NAMALWA (cell line): ENCODE data around the gene HDAC5.
"Not testable (repeated sequence)": the region's sequence is repeated elsewhere in the genome, so short reads cannot be mapped to it uniquely, and the experiment has no call there.

ENCODE experiments used
- DNase-seq: peaks from one replicate; pipeline ENCODE4 v3.0.0-alpha.2; 2015; ENCODE audit warnings: low spot score

Gene HDAC5

GRCh38 chr17:44066204-44066930, 57.1 kb downstream of the HDAC5 start, which contains the start of gene LSM12:
Gene LSM12 (minus strand): TSS chr17:44066671. CDS start chr17:44066587, 84 bp downstream.
- peak; percentile 94 for DNase-seq

GRCh38 chr17:44065668-44066203, 57.7 kb downstream of the HDAC5 start:
- peak; percentile 60 for DNase-seq

GRCh38 chr17:44063704-44064639, 59.5 kb downstream of the HDAC5 start:
- no peak for DNase-seq

- DNase-seq, result no peak
Measured at GRCh38 chr17:44062871-44063270, 60.6 kb downstream of the HDAC5 start.

- DNase-seq, result no peak
Measured at GRCh38 chr17:44061446-44061845, 62.0 kb downstream of the HDAC5 start.

GRCh38 chr17:44059101-44059892, 64.1 kb downstream of the HDAC5 start:
- DNase-seq, result no peak

- DNase-seq, result no peak
Measured at GRCh38 chr17:44053125-44053872, 70.1 kb downstream of the HDAC5 start.

GRCh38 chr17:44049294-44050060, 74.0 kb downstream of the HDAC5 start:
- no peak for DNase-seq

GRCh38 chr17:44046893-44047292, 76.5 kb downstream of the HDAC5 start:
- not testable (repeated sequence) for DNase-seq

GRCh38 chr17:44045486-44045885, 78.0 kb downstream of the HDAC5 start:
- no peak for DNase-seq

GRCh38 chr17:44044071-44044470, 79.4 kb downstream of the HDAC5 start:
- DNase-seq, result no peak

- no peak for DNase-seq
Measured at GRCh38 chr17:44043272-44043696, 80.2 kb downstream of the HDAC5 start.

GRCh38 chr17:44039829-44040635, 83.4 kb downstream of the HDAC5 start:
- DNase-seq, result no peak

- no peak for DNase-seq
Measured at GRCh38 chr17:44038604-44039011, 84.8 kb downstream of the HDAC5 start.

- no peak for DNase-seq
Measured at GRCh38 chr17:44037471-44037870, 86.0 kb downstream of the HDAC5 start.

GRCh38 chr17:44034688-44035087, 88.8 kb downstream of the HDAC5 start:
- DNase-seq, result not testable (repeated sequence)

GRCh38 chr17:44033861-44034408, 89.5 kb downstream of the HDAC5 start:
- no peak for DNase-seq

- no peak for DNase-seq
Measured at GRCh38 chr17:44030482-44030881, 93.0 kb downstream of the HDAC5 start.

- DNase-seq, result no peak
Measured at GRCh38 chr17:44029736-44030135, 93.7 kb downstream of the HDAC5 start.
